Left hindlimb (tissue), 1 donor: ENCODE measurements around the gene FEN1.
A peak's percentile ranks its signal among the peaks of the same experiment; 100 is the strongest.

Experiments
- DNase-seq: peaks from one replicate; pipeline ENCODE4 v3.0.0-alpha.2; 2018

The FEN1 gene

DNA sequence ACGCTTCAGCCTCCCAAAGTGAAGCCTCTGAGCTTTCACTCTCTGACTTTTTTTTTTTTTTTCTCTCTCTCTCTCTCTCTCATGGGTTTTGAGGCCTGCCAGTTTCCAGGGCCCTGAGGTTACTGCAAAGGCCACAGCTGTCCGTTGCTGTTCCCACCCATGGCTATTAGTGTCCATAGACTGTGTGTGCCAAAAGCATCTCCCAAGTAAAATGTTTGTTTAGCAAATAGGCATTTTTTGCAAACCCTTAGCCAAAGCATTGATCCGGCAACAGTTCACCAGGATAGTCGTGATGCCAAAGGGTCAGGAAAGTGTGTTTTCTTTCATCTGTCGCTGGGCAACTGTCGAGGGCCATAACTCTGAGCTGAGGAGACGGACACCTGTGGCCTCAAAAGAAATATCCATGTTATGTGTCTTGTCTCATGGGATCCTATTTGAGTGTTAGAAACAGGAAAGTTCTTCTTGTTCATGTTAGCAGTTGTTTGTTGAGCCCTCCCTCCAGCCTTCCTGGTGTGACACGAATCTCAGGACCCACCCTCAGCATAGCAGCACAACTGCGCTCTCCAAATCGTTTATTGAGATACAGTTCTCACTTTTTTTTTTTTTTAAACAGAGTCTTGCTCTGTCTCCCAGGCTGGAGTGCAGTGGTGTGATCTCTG is 53.8 kb downstream of the FEN1 start:
- peak; percentile 16 for DNase-seq
